Natural killer cell treated with Interleukin-12 subunit alpha and Interleukin-12 subunit beta and Interleukin-15 and Interleukin-18, amount 100 ng/mL, for 72 hours (primary cell): ENCODE results near the gene ZNF77. TPM values are rescaled to one million over a fixed set of nuclear protein-coding genes. Genes with fewer than 3 reads are reported as not detected.
"Not testable (repeated sequence)": the region's sequence is repeated elsewhere in the genome, so short reads cannot be mapped to it uniquely, and the experiment has no call there.

Experiments
- ATAC-seq, 2 donors: fragments of 150-1000 bp; cut with Tn5 transposase in 1 of 2; sonication (Bioruptor Pico), chemical (Tn5 transposase) in 1 of 2; 2 replicates each; pipeline ENCODE4 v1.10.0; 2021
- DNase-seq: peaks from one replicate; pipeline ENCODE4 v3.0.0; 2022; ENCODE audit warnings: low spot score
- H3K27ac Mint-ChIP-seq, 2 donors: 1 replicate in 1 of 2; 2 replicates in 1 of 2; pipeline ENCODE4 v1.8.0; 2022; ENCODE audit warnings: mixed read lengths in 2 of 2, mild to moderate bottlenecking in 1 of 2, moderate library complexity in 1 of 2
- H3K27me3 Mint-ChIP-seq, 2 donors: 1 replicate in 1 of 2; 2 replicates in 1 of 2; pipeline ENCODE4 v1.8.0; 2022; ENCODE audit warnings: mixed read lengths in 2 of 2
- H3K36me3 Mint-ChIP-seq: one replicate; pipeline ENCODE4 v1.8.0; 2022; ENCODE audit warnings: mixed read lengths
- H3K4me1 Mint-ChIP-seq, 2 donors: 1 replicate in 1 of 2; 2 replicates in 1 of 2; pipeline ENCODE4 v1.8.0; 2022; ENCODE audit warnings: low read depth in 2 of 2, mixed read lengths in 2 of 2, mild to moderate bottlenecking in 1 of 2
- H3K4me3 Mint-ChIP-seq: one replicate; pipeline ENCODE4 v1.8.0; 2022; ENCODE audit warnings: mixed read lengths
- H3K9me3 Mint-ChIP-seq: 2 replicates; pipeline ENCODE4 v1.8.0; 2022; ENCODE audit warnings: mixed read lengths
- total RNA-seq, 2 donors: library from RNA; stranded (reverse); gene quantifications; one replicate each; pipeline ENCODE4 v1.2.3, GENCODE V29; 2022

Gene ZNF77
- 10 to 100 TPM in 1 of 2 donors, 1 to 10 TPM in 1; 5.3 to 10.4 TPM for total RNA-seq

- Mint-ChIP-seq H3K4me1 (peaks cover 27 to 35% of the 10 kb centered on the region in 2 donors), H3K27ac (peak within 1 kb of the TSS; percentile 87 to 88), H3K4me3 (peak within 1 kb of the TSS; percentile 94), H3K9me3 (no peaks in the 10 kb centered on the region), H3K27me3 (no peaks in the 10 kb centered on the region), H3K36me3 (no peaks in the 10 kb centered on the region)
- ATAC-seq (peak; percentile 99), DNase-seq (peak; percentile 98)
Measured at GRCh38 chr19:2944775-2945574, at the start of gene ZNF77. TSS of gene ZNF77 (minus strand) at chr19:2944971. CDS start at chr19:2944840, 131 bp downstream.

GRCh38 chr19:2993579-2993978 lies 48.8 kb upstream of the ZNF77 start:
- DNase-seq: no peak
- Mint-ChIP-seq H3K36me3 (no peaks in the 10 kb centered on the region), H3K9me3 (no peaks in the 10 kb centered on the region), H3K27ac (no peak overlapping the region), H3K4me3 (no peak overlapping the region), H3K4me1 (no peaks in the 10 kb centered on the region), H3K27me3 (no peaks in the 10 kb centered on the region)
- ATAC-seq: no peak

- H3K27ac Mint-ChIP-seq: no peak overlapping the region
- no peak for DNase-seq
- no peaks in the 10 kb centered on the region for H3K4me1 Mint-ChIP-seq
- no peak for ATAC-seq
- no peak overlapping the region for H3K4me3 Mint-ChIP-seq
- H3K27me3 Mint-ChIP-seq: no peaks in the 10 kb centered on the region
- H3K36me3 Mint-ChIP-seq: no peaks in the 10 kb centered on the region
- no peaks in the 10 kb centered on the region for H3K9me3 Mint-ChIP-seq
Measured at GRCh38 chr19:2992958-2993357, 48.2 kb upstream of the ZNF77 start.

- H3K36me3 Mint-ChIP-seq, H3K9me3 Mint-ChIP-seq, H3K4me1 Mint-ChIP-seq, DNase-seq, H3K4me3 Mint-ChIP-seq, H3K27me3 Mint-ChIP-seq, H3K27ac Mint-ChIP-seq, ATAC-seq: not testable (repeated sequence)
Measured at GRCh38 chr19:2992333-2992732, 47.6 kb upstream of the ZNF77 start.

- DNase-seq: no peak
- no peak for ATAC-seq
- Mint-ChIP-seq H3K27ac (no peak overlapping the region), H3K4me3 (no peak overlapping the region), H3K9me3 (no peaks in the 10 kb centered on the region), H3K4me1 (no peaks in the 10 kb centered on the region), H3K36me3 (no peaks in the 10 kb centered on the region), H3K27me3 (no peaks in the 10 kb centered on the region)
Measured at GRCh38 chr19:2989236-2989946, 44.6 kb upstream of the ZNF77 start.

GRCh38 chr19:2988568-2988967 lies 43.8 kb upstream of the ZNF77 start:
- no peak for ATAC-seq
- peaks cover 0 to under 1% of the 10 kb centered on the region in 2 donors for H3K4me1 Mint-ChIP-seq
- H3K9me3 Mint-ChIP-seq: no peaks in the 10 kb centered on the region
- no peaks in the 10 kb centered on the region for H3K36me3 Mint-ChIP-seq
- no peak for DNase-seq
- peaks cover 0 to 1% of the 10 kb centered on the region in 2 donors for H3K27me3 Mint-ChIP-seq
- no peak overlapping the region for H3K27ac Mint-ChIP-seq
- H3K4me3 Mint-ChIP-seq: no peak overlapping the region

GRCh38 chr19:2987797-2988196 lies 43.0 kb upstream of the ZNF77 start:
- no peaks in the 10 kb centered on the region for H3K9me3 Mint-ChIP-seq
- H3K4me3 Mint-ChIP-seq: no peak overlapping the region
- H3K27me3 Mint-ChIP-seq: peaks cover 0 to 7% of the 10 kb centered on the region in 2 donors
- peak in 1 of 2 donors; percentile 22 for ATAC-seq
- no peaks in the 10 kb centered on the region for H3K36me3 Mint-ChIP-seq
- DNase-seq: no peak
- H3K4me1 Mint-ChIP-seq: peaks cover 0 to 6% of the 10 kb centered on the region in 2 donors
- no peak overlapping the region for H3K27ac Mint-ChIP-seq

GRCh38 chr19:2986951-2987524 lies 42.3 kb upstream of the ZNF77 start:
- Mint-ChIP-seq H3K4me1 (peaks cover 0 to 6% of the 10 kb centered on the region in 2 donors), H3K27me3 (peaks cover 1 to 7% of the 10 kb centered on the region in 2 donors), H3K36me3 (no peaks in the 10 kb centered on the region), H3K4me3 (no peak overlapping the region), H3K27ac (no peak overlapping the region), H3K9me3 (no peaks in the 10 kb centered on the region)
- ATAC-seq (peak in 1 of 2 donors; percentile 11), DNase-seq (no peak)

GRCh38 chr19:2984215-2984528 lies 39.4 kb upstream of the ZNF77 start:
- Mint-ChIP-seq H3K27ac (no peak overlapping the region), H3K9me3 (no peaks in the 10 kb centered on the region), H3K4me3 (no peak overlapping the region), H3K27me3 (peaks cover 8 to 13% of the 10 kb centered on the region in 2 donors), H3K4me1 (peaks cover 0 to 6% of the 10 kb centered on the region in 2 donors), H3K36me3 (no peaks in the 10 kb centered on the region)
- ATAC-seq: no peak
- DNase-seq: no peak

GRCh38 chr19:2983351-2984214 lies 38.8 kb upstream of the ZNF77 start:
- no peaks in the 10 kb centered on the region for H3K9me3 Mint-ChIP-seq
- H3K27ac Mint-ChIP-seq: no peak overlapping the region
- H3K36me3 Mint-ChIP-seq: no peaks in the 10 kb centered on the region
- DNase-seq (no peak), ATAC-seq (no peak)
- H3K27me3 Mint-ChIP-seq: peaks cover 8 to 13% of the 10 kb centered on the region in 2 donors
- H3K4me3 Mint-ChIP-seq: no peak overlapping the region
- peaks cover 0 to 6% of the 10 kb centered on the region in 2 donors for H3K4me1 Mint-ChIP-seq

GRCh38 chr19:2982983-2983350 lies 38.2 kb upstream of the ZNF77 start:
- no peak for ATAC-seq
- Mint-ChIP-seq H3K36me3 (no peaks in the 10 kb centered on the region), H3K27ac (no peak overlapping the region), H3K4me1 (peaks cover 0 to 6% of the 10 kb centered on the region in 2 donors), H3K9me3 (no peaks in the 10 kb centered on the region), H3K4me3 (no peak overlapping the region), H3K27me3 (peaks cover 8 to 13% of the 10 kb centered on the region in 2 donors)
- no peak for DNase-seq

- H3K27me3 Mint-ChIP-seq: peaks cover 8 to 13% of the 10 kb centered on the region in 2 donors
- no peak for DNase-seq
- H3K27ac Mint-ChIP-seq: no peak overlapping the region
- H3K36me3 Mint-ChIP-seq: no peaks in the 10 kb centered on the region
- H3K4me1 Mint-ChIP-seq: peaks cover 0 to 6% of the 10 kb centered on the region in 2 donors
- no peak overlapping the region for H3K4me3 Mint-ChIP-seq
- ATAC-seq: no peak
- no peaks in the 10 kb centered on the region for H3K9me3 Mint-ChIP-seq
Measured at GRCh38 chr19:2982561-2982960, 37.8 kb upstream of the ZNF77 start.

GRCh38 chr19:2981898-2982297 lies 37.1 kb upstream of the ZNF77 start:
- Mint-ChIP-seq H3K4me3 (no peak overlapping the region), H3K36me3 (no peaks in the 10 kb centered on the region), H3K9me3 (no peaks in the 10 kb centered on the region), H3K27ac (no peak overlapping the region), H3K27me3 (peaks cover 8 to 13% of the 10 kb centered on the region in 2 donors), H3K4me1 (peaks cover 0 to 9% of the 10 kb centered on the region in 2 donors)
- ATAC-seq: no peak
- no peak for DNase-seq
